HepG2 (cell line): ENCODE results near the gene CIB2. TPM values are rescaled to one million over a fixed set of nuclear protein-coding genes. Genes with fewer than 3 reads are reported as not detected.

Experiments used
- ATAC-seq: fragments of 200-7000 bp; cut with Tn5 transposase; 3 replicates; pipeline ENCODE4 v1.9.1; 2020; ENCODE audit warnings: mild to moderate bottlenecking, moderate library complexity
- BruUV-seq: library from RNA; stranded (reverse); fragments of 400-500 nt; replicated peaks from 2 replicates; lab custom pipeline; 2021; lab: Mats Ljungman, UMichigan
- CTCF ChIA-PET: fragments of 300-600 bp; formaldehyde crosslinking; extraction: SDS; loops from one replicate; lab custom pipeline; 2021; ENCODE audit warnings: low total read pairs, inconsistent platforms, low intra/inter-chr PET ratio; lab: Yijun Ruan, JAX
- POLR2A ChIA-PET: fragments of 350-600 bp; sonication (Branson Sonifier 250); formaldehyde crosslinking; loops from one replicate; lab custom pipeline; 2020; ENCODE audit warnings: antibody characterized with exemption, inconsistent platforms; lab: Yijun Ruan, JAX
- DNase-seq: peaks from one replicate; pipeline ENCODE4 v3.0.0-alpha.2; 2015; ENCODE audit warnings: low spot score
- FAIRE-seq: peaks from 3 replicates; lab custom pipeline; 2011; peaks lifted over from hg19 to GRCh38; lab: Jason Lieb, UNC
- H2AFZ ChIP-seq: one replicate; pipeline ENCODE4 v1.6.1; 2011; ENCODE audit warnings: low read length, inconsistent platforms
- H3K27ac ChIP-seq: fragments of 300-600 bp; 3 replicates; pipeline ENCODE4 v1.8.0; 2011; ENCODE audit warnings: mixed run types, mild to moderate bottlenecking, mixed read lengths, low read length, inconsistent platforms; ENCODE audit not compliant: insufficient read depth; ENCODE audit errors: extremely low read length
- H3K27me3 ChIP-seq, 2 experiments: fragments of 200-600 bp in 1 of 2; 2 replicates in 1 of 2; 3 replicates in 1 of 2; pipeline versions ENCODE4 v1.6.0 to v1.8.0; 2011; ENCODE audit warnings: low read length in 2 of 2, mild to moderate bottlenecking in 2 of 2, moderate library complexity in 2 of 2, inconsistent platforms in 1 of 2; ENCODE audit not compliant: insufficient read depth in 2 of 2, control insufficient read depth in 1 of 2
- H3K36me3 ChIP-seq, 2 experiments: fragments of 200-600 bp in 1 of 2; replicated peaks in 1 of 2; 2 replicates in 1 of 2; 3 replicates in 1 of 2; pipeline versions ENCODE4 v1.5.1 to v1.8.0; 2011; ENCODE audit warnings: low read length in 2 of 2, inconsistent platforms in 1 of 2; ENCODE audit not compliant: insufficient read depth in 2 of 2, control insufficient read depth in 1 of 2
- H3K4me1 ChIP-seq: 2 replicates; pipeline ENCODE4 v1.5.1; 2012; ENCODE audit warnings: low read length, inconsistent platforms; ENCODE audit not compliant: insufficient read depth
- H3K4me2 ChIP-seq: 2 replicates; pipeline ENCODE4 v1.6.0; 2011; ENCODE audit warnings: low read depth, low read length, inconsistent platforms
- H3K4me3 ChIP-seq, 3 experiments: fragments of 200-600 bp in 1 of 3; sonication (generic), shearing (Covaris generic) in 1 of 3; replicated peaks in 1 of 3; 2 replicates each; pipeline ENCODE4 v1.5.1; 2011 to 2016; ENCODE audit warnings: low read length in 3 of 3, inconsistent platforms in 2 of 3, low read depth in 2 of 3, mild to moderate bottlenecking in 2 of 3, control low read depth in 1 of 3, mixed read lengths in 1 of 3; ENCODE audit not compliant: insufficient read depth in 1 of 3
- H3K79me2 ChIP-seq: one replicate; pipeline ENCODE4 v1.6.1; 2011; ENCODE audit warnings: low read length, inconsistent platforms; ENCODE audit not compliant: insufficient read depth
- H3K9ac ChIP-seq: 2 replicates; pipeline ENCODE4 v1.6.0; 2011; ENCODE audit warnings: mild to moderate bottlenecking, low read depth, low read length, inconsistent platforms; ENCODE audit not compliant: insufficient read depth
- H3K9me3 ChIP-seq: 2 replicates; pipeline ENCODE4 v1.5.1; 2012; ENCODE audit warnings: mild to moderate bottlenecking, low read length
- H4K20me1 ChIP-seq: 2 replicates; pipeline ENCODE4 v1.6.0; 2011; ENCODE audit warnings: inconsistent platforms, mild to moderate bottlenecking, low read length, moderate library complexity; ENCODE audit not compliant: insufficient read depth
- CAMTA2 ChIP-seq: sonication (generic); formaldehyde crosslinking; IDR thresholded peaks from 2 replicates; pipeline ENCODE4 v1.4.0; 2020; ENCODE audit warnings: mild to moderate bottlenecking, missing genetic modification reagents, borderline replicate concordance
- IKZF4 ChIP-seq: sonication (generic); formaldehyde crosslinking; IDR thresholded peaks from 2 replicates; pipeline ENCODE4 v1.5.1; 2020; ENCODE audit warnings: borderline replicate concordance, mild to moderate bottlenecking, low read depth, missing genetic modification reagents; ENCODE audit errors: not compliant biosample characterization
- MZF1 ChIP-seq: sonication (generic); formaldehyde crosslinking; IDR thresholded peaks from 2 replicates; pipeline ENCODE4 v1.8.1; 2023; ENCODE audit warnings: mild to moderate bottlenecking, missing genetic modification reagents, borderline replicate concordance
- PAF1 ChIP-seq: IDR thresholded peaks from 2 replicates; pipeline ENCODE4 v1.6.1; 2016; ENCODE audit warnings: missing genetic modification reagents, missing compliant biosample characterization
- RFX5 ChIP-seq: IDR thresholded peaks from 2 replicates; pipeline ENCODE4 v1.6.1; 2011; ENCODE audit warnings: low read depth, low read length, improper control_type of control experiment
- ZNF260 ChIP-seq: sonication (generic); formaldehyde crosslinking; IDR thresholded peaks from 2 replicates; pipeline ENCODE4 v1.4.0; 2020; ENCODE audit warnings: missing genetic modification reagents, low read depth, mild to moderate bottlenecking, borderline replicate concordance
- ZNF468 ChIP-seq: sonication (generic); formaldehyde crosslinking; IDR thresholded peaks from 2 replicates; pipeline ENCODE4 v1.8.0; 2022; ENCODE audit warnings: mild to moderate bottlenecking, moderate library complexity, missing genetic modification reagents
- WGBS: methylation state at CpG from one replicate; pipeline ENCODE4 v1.1.6; 2017; ENCODE audit warnings: low lambda C conversion rate; 5-methylcytosine and 5-hydroxymethylcytosine counted together
- in situ Hi-C: cut with HindIII; loops from 2 replicates; pipeline ENCODE4 v1.10.0; 2017; ENCODE audit warnings: low pct_unique_long_range_greater_than_20kb; ENCODE audit not compliant: extremely low pct_ligation_motif_present
- intact Hi-C: fragments of 100-400 bp; cut with micrococcal nuclease; formaldehyde crosslinking; loops from one replicate; pipeline ENCODE4 v1.10.0; 2022; ENCODE audit not compliant: unreplicated experiment
- polyA plus RNA-seq, 8 experiments: library from polyadenylated mRNA; depleted of rRNA in 3 of 8; stranded (reverse) in 7 of 8; unstranded in 1 of 8; fragments of >200 nt; fragmentation: Illumina TruSeq in 4 of 8; extraction: Trizol in 4 of 8; gene quantifications; 2 replicates each; pipeline versions ENCODE4 v1.2.1 to v1.2.3, GENCODE V29; 2011 to 2016; ENCODE audit warnings: low read depth in 4 of 8, missing spikeins in 1 of 8, mixed read lengths in 1 of 8; ENCODE audit not compliant: insufficient read depth in 1 of 8
- total RNA-seq, 5 experiments: library from RNA; depleted of rRNA; stranded (reverse); fragments of >200 nt; fragmentation: Illumina TruSeq; extraction: Trizol; gene quantifications; 2 replicates each; pipeline ENCODE4 v1.2.3, GENCODE V29; 2016; ENCODE audit warnings: low read depth in 1 of 5
- TF ChIP-seq, protein P1 (sequence below): sonication (generic); formaldehyde crosslinking; conservative IDR thresholded peaks from 2 replicates; pipeline ENCODE4 v1.8.1; 2023; ENCODE audit warnings: missing genetic modification reagents
- TF ChIP-seq, protein P2 (sequence below): sonication (generic); formaldehyde crosslinking; IDR thresholded peaks from 2 replicates; pipeline ENCODE4 v1.4.0; 2020; ENCODE audit warnings: mild to moderate bottlenecking, missing genetic modification reagents
- TF ChIP-seq, protein P3 (sequence below): sonication (generic); formaldehyde crosslinking; IDR thresholded peaks from 2 replicates; pipeline ENCODE4 v1.8.1; 2023; ENCODE audit warnings: mild to moderate bottlenecking, missing genetic modification reagents
- TF ChIP-seq, protein P4 (sequence below): sonication (generic); formaldehyde crosslinking; IDR thresholded peaks from 2 replicates; pipeline ENCODE4 v1.4.0; 2020; ENCODE audit warnings: missing genetic modification reagents, borderline replicate concordance

The CIB2 gene
- total and polyA plus RNA-seq, 2 of the 13 experiments (the other 11 are each of a cell fraction or from before 2014, with no cell fraction given): 1.4 to 1.5 TPM

DNA sequence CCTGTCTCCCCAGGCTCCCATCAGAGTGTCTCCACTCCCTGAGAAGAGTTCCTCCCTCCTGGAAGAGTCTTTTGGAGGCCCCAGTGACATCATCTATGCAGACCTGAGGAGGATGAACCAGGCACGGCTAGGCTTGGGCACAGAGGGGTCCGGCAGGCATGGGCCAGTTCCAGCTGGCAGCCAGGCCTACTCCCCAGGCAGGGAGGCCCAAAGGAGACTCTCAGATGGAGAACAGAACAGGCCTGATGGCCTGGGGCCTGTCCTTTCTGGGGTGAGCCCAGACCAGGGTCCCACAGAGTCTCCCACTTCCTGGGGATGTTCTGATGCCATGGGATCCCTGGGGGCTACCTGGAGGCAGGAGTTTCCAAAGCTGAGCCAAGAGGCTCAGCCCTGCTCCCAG is 30.4 kb downstream of the CIB2 start:
- Histone ChIP-seq H2AFZ (no peak overlapping the region), H4K20me1 (no peaks in the 10 kb centered on the region), H3K36me3 (no peaks in the 10 kb centered on the region)
- CTCF ChIA-PET: no interaction called here
- no peak for DNase-seq
- TF ChIP-seq RFX5 (no peak), PAF1 (CRISPR knock-in tag) (no peak), CAMTA2 (no peak), ZNF468 (CRISPR knock-in tag) (no peak), ZNF260 (no peak), IKZF4 (CRISPR knock-in tag) (no peak), MZF1 (no peak)
- TF ChIP-seq, protein P1, sequence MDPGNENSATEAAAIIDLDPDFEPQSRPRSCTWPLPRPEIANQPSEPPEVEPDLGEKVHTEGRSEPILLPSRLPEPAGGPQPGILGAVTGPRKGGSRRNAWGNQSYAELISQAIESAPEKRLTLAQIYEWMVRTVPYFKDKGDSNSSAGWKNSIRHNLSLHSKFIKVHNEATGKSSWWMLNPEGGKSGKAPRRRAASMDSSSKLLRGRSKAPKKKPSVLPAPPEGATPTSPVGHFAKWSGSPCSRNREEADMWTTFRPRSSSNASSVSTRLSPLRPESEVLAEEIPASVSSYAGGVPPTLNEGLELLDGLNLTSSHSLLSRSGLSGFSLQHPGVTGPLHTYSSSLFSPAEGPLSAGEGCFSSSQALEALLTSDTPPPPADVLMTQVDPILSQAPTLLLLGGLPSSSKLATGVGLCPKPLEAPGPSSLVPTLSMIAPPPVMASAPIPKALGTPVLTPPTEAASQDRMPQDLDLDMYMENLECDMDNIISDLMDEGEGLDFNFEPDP (CRISPR knock-in tag): no peak
- TF ChIP-seq, protein P2, sequence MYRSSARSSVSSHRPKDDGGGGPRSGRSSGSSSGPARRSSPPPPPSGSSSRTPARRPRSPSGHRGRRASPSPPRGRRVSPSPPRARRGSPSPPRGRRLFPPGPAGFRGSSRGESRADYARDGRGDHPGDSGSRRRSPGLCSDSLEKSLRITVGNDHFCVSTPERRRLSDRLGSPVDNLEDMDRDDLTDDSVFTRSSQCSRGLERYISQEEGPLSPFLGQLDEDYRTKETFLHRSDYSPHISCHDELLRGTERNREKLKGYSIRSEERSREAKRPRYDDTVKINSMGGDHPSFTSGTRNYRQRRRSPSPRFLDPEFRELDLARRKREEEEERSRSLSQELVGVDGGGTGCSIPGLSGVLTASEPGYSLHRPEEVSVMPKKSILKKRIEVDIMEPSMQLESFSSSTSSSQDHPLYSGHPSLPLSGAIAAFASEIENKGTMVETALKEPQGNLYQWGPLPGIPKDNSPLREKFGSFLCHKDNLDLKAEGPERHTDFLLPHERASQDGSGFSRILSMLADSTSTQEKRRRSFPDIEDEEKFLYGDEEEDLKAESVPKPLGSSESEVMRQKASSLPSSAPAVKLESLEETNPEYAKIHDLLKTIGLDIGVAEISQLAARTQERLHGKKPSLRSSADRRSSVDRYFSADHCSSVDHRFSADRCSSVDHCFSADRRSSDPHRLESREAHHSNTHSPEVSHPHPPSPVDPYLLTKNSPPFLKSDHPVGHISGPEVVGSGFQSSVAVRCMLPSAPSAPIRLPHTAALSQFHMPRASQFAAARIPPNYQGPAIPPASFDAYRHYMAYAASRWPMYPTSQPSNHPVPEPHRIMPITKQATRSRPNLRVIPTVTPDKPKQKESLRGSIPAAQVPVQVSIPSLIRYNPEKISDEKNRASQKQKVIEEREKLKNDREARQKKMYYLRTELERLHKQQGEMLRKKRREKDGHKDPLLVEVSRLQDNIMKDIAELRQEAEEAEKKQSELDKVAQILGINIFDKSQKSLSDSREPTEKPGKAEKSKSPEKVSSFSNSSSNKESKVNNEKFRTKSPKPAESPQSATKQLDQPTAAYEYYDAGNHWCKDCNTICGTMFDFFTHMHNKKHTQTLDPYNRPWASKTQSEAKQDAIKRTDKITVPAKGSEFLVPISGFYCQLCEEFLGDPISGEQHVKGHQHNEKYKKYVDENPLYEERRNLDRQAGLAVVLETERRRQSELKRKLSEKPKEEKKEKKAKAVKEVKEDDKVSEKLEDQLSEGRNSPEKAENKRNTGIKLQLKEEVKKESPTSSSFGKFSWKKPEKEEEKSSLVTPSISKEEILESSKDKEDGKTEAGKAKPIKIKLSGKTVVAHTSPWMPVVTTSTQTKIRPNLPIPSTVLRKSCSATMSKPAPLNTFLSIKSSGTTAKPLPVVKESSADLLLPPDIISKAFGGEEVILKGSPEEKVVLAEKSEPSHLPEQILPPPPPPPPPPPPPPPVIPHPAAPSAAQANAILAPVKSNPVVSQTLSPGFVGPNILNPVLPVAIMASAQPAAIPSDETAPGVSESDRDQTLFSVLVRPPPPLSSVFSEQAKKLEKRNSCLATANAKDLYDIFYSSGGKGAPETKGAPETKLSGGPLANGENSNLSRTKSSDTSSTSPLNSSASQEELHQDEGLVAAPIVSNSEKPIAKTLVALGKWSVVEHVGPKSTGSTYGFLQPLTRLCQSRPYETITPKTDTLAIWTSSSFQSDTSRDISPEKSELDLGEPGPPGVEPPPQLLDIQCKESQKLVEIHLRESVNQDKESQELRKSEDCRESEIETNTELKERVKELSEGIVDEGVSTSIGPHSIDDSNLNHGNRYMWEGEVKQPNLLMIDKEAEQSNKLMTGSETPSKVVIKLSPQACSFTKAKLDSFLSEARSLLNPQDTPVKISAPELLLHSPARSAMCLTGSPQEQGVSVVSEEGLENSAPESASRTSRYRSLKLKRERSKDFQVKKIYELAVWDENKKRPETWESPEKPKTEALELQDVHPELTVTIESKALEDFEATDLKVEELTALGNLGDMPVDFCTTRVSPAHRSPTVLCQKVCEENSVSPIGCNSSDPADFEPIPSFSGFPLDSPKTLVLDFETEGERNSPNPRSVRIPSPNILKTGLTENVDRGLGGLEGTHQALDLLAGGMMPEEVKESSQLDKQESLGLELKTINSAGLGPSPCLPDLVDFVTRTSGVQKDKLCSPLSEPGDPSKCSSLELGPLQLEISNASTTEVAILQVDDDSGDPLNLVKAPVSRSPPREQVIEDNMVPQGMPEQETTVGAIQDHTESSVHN: no peak
- TF ChIP-seq, protein P3, sequence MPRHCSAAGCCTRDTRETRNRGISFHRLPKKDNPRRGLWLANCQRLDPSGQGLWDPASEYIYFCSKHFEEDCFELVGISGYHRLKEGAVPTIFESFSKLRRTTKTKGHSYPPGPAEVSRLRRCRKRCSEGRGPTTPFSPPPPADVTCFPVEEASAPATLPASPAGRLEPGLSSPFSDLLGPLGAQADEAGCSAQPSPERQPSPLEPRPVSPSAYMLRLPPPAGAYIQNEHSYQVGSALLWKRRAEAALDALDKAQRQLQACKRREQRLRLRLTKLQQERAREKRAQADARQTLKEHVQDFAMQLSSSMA: no peak
- TF ChIP-seq, protein P4, sequence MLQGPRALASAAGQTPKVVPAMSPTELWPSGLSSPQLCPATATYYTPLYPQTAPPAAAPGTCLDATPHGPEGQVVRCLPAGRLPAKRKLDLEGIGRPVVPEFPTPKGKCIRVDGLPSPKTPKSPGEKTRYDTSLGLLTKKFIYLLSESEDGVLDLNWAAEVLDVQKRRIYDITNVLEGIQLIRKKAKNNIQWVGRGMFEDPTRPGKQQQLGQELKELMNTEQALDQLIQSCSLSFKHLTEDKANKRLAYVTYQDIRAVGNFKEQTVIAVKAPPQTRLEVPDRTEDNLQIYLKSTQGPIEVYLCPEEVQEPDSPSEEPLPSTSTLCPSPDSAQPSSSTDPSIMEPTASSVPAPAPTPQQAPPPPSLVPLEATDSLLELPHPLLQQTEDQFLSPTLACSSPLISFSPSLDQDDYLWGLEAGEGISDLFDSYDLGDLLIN (CRISPR knock-in tag): no peak
- TF ChIP-seq, all 625 proteins: peak for 0
- H3K9ac ChIP-seq: no peak overlapping the region
- in situ Hi-C loops (no loop called here), intact Hi-C loops (no loop called here)
- FAIRE-seq (no peak), ATAC-seq (no peak)
- no peak overlapping the region for H3K27ac ChIP-seq
- 10% methylated on average over 2 of the region's 2 CpGs for WGBS
- no peaks in the 10 kb centered on the region for H3K79me2 ChIP-seq
- peaks cover 0 to 4% of the 10 kb centered on the region in 2 experiments; a peak in 2 of 5 replicates for H3K27me3 ChIP-seq
- H3K4me1 ChIP-seq: peaks cover 24% of the 10 kb centered on the region
- BruUV-seq: no TSS peak
- POLR2A ChIA-PET: no interaction called here
- no peak overlapping the region for H3K4me3 ChIP-seq
- H3K9me3 ChIP-seq: no peaks in the 10 kb centered on the region
- H3K4me2 ChIP-seq: no peak overlapping the region
